GM13976 (cell line): ENCODE results near the gene NEDD9.

Experiments used
- DNase-seq: peaks from one replicate; pipeline ENCODE4 v3.0.0; 2012; ENCODE audit warnings: low spot score
- CTCF ChIP-seq: IDR thresholded peaks from 2 replicates; pipeline ENCODE4 v1.5.1; 2012; ENCODE audit warnings: borderline replicate concordance, mild to moderate bottlenecking; ENCODE audit not compliant: insufficient read depth; ENCODE audit errors: extremely low read depth, missing control alignments, control extremely low read depth
- in situ Hi-C: fragments of 300-500 bp; cut with MboI; formaldehyde crosslinking; loops from one replicate; pipeline ENCODE4 v1.12.0; 2022; ENCODE audit warnings: low sequenced_read_pairs, mixed read lengths, inconsistent platforms; ENCODE audit not compliant: unreplicated experiment

Gene NEDD9

GRCh38 chr6:11232193-11232769, at the start of gene NEDD9:
NEDD9 (minus strand) TSS chr6:11232668; CDS start chr6:11232515, 153 bp downstream.
- in situ Hi-C loops, result no loop called here
- peak; percentile 89 for DNase-seq
- no peak for TF ChIP-seq CTCF

GRCh38 chr6:11282245-11282644, 49.8 kb upstream of the NEDD9 start:
- in situ Hi-C loops, result no loop called here

GRCh38 chr6:11280394-11280793, 47.9 kb upstream of the NEDD9 start:
- no peak for TF ChIP-seq CTCF
- in situ Hi-C loops, result no loop called here
- no peak for DNase-seq

More at GRCh38 chr6:11282245-11282644, 49.8 kb upstream of the NEDD9 start:
- no peak for TF ChIP-seq CTCF
- no peak for DNase-seq

- DNase-seq, result no peak
- in situ Hi-C loops, result no loop called here
- no peak for TF ChIP-seq CTCF
These were observed 46.8 kb upstream of the NEDD9 start for GRCh38 chr6:11279284-11279689.

- in situ Hi-C loops, result no loop called here
- no peak for TF ChIP-seq CTCF
- DNase-seq, result peak; percentile 57
These were observed 45.7 kb upstream of the NEDD9 start for GRCh38 chr6:11278207-11278559.

GRCh38 chr6:11277275-11278206, 45.1 kb upstream of the NEDD9 start:
- TF ChIP-seq CTCF, result no peak
- in situ Hi-C loops, result no loop called here
- DNase-seq, result peak; percentile 83
